K562 (cell line): ENCODE results near the gene SORBS2. TPM values are rescaled to one million over a fixed set of nuclear protein-coding genes. Genes with fewer than 3 reads are reported as not detected.

Experiments
- ATAC-seq: fragments of 200-7000 bp; cut with Tn5 transposase; 3 replicates; pipeline ENCODE4 v1.9.1; 2020; ENCODE audit warnings: moderate library complexity
- BruUV-seq: library from RNA; stranded (reverse); fragments of 400-500 nt; replicated peaks from 2 replicates; lab custom pipeline; 2021; lab: Mats Ljungman, UMichigan
- CTCF ChIA-PET: fragments of 300-600 bp; formaldehyde crosslinking; extraction: SDS; loops from one replicate; lab custom pipeline; 2021; ENCODE audit warnings: low intra/inter-chr PET ratio; lab: Yijun Ruan, JAX
- POLR2A ChIA-PET: fragments of 300-600, 350-650 bp; sonication (Branson Sonifier 250); formaldehyde crosslinking; extraction: SDS; loops from one replicate; lab custom pipeline; 2021; ENCODE audit warnings: antibody characterized with exemption, inconsistent platforms; lab: Yijun Ruan, JAX
- DNase-seq, 4 experiments: peaks; one replicate each; pipeline versions ENCODE4 v3.0.0 to v3.0.0-alpha.2; 2011 to 2018; ENCODE audit warnings: low spot score in 3 of 4, mixed read lengths in 3 of 4; ENCODE audit errors: extremely low read depth in 1 of 4
- FAIRE-seq: peaks from 2 replicates; lab custom pipeline; 2011; peaks lifted over from hg19 to GRCh38; lab: Jason Lieb, UNC
- H2AFZ ChIP-seq: 2 replicates; pipeline ENCODE4 v1.6.0; 2011; ENCODE audit warnings: low read depth, low read length, control low read depth, inconsistent platforms
- H3K27ac ChIP-seq: fragments of 200-600 bp; 3 replicates; pipeline ENCODE4 v1.8.0; 2011; ENCODE audit warnings: low read depth, mild to moderate bottlenecking, control low read depth, inconsistent platforms, low read length, moderate library complexity, mixed read lengths; ENCODE audit errors: extremely low read depth
- H3K27me3 ChIP-seq, 2 experiments: fragments of 300-600 bp in 1 of 2; 2 replicates in 1 of 2; 3 replicates in 1 of 2; pipeline versions ENCODE4 v1.6.0 to v1.8.0; 2011; ENCODE audit warnings: inconsistent platforms in 2 of 2, low read length in 2 of 2, mild to moderate bottlenecking in 1 of 2, mixed read lengths in 1 of 2, moderate library complexity in 1 of 2; ENCODE audit not compliant: control insufficient read depth in 2 of 2, insufficient read depth in 2 of 2
- H3K36me3 ChIP-seq: fragments of 300-600 bp; 3 replicates; pipeline ENCODE4 v1.8.0; 2011; ENCODE audit warnings: mild to moderate bottlenecking, low read length, inconsistent platforms; ENCODE audit not compliant: control insufficient read depth, insufficient read depth
- H3K4me1 ChIP-seq, 2 experiments: fragments of 200-600 bp in 1 of 2; replicated peaks in 1 of 2; 2 replicates in 1 of 2; 3 replicates in 1 of 2; pipeline versions ENCODE4 v1.5.1 to v1.8.0; 2011; ENCODE audit warnings: inconsistent platforms in 2 of 2, low read length in 2 of 2, mild to moderate bottlenecking in 1 of 2, mixed read lengths in 1 of 2, moderate library complexity in 1 of 2; ENCODE audit not compliant: control insufficient read depth in 2 of 2, insufficient read depth in 2 of 2
- H3K4me2 ChIP-seq: 2 replicates; pipeline ENCODE4 v1.6.1; 2011; ENCODE audit warnings: low read length, control low read depth, inconsistent platforms, mixed read lengths; ENCODE audit not compliant: insufficient read depth
- H3K4me3 ChIP-seq: fragments of 200-600 bp; sonication (generic), shearing (Covaris generic); 2 replicates; pipeline ENCODE4 v1.5.1; 2016; ENCODE audit warnings: control low read depth, inconsistent platforms
- H3K79me2 ChIP-seq: fragments of 200-600 bp; 3 replicates; pipeline ENCODE4 v1.8.0; 2011; ENCODE audit warnings: low read length, inconsistent platforms; ENCODE audit not compliant: control insufficient read depth, insufficient read depth
- H3K9ac ChIP-seq, 2 experiments: 2 replicates each; pipeline versions ENCODE4 v1.6.0 to v1.6.1; 2011; ENCODE audit warnings: low read depth in 2 of 2, low read length in 2 of 2, control low read depth in 1 of 2, inconsistent platforms in 1 of 2, mild to moderate bottlenecking in 1 of 2, mixed read lengths in 1 of 2; ENCODE audit not compliant: insufficient read depth in 1 of 2
- H3K9me1 ChIP-seq: one replicate; pipeline ENCODE4 v1.6.0; 2011; ENCODE audit warnings: inconsistent platforms, mild to moderate bottlenecking, low read length, moderate library complexity; ENCODE audit not compliant: control insufficient read depth, insufficient read depth
- H3K9me3 ChIP-seq: replicated peaks from 2 replicates; pipeline ENCODE4 v1.5.1; 2011; ENCODE audit warnings: low read depth, low read length, inconsistent platforms; ENCODE audit not compliant: control insufficient read depth, insufficient read depth
- H4K20me1 ChIP-seq: replicated peaks from 2 replicates; pipeline ENCODE4 v1.6.1; 2011; ENCODE audit warnings: low read length, inconsistent platforms, mixed read lengths; ENCODE audit not compliant: control insufficient read depth, insufficient read depth
- BACH1 ChIP-seq: fragments of 200-800 bp; sonication (Bioruptor generic); IDR thresholded peaks from 2 replicates; pipeline ENCODE4 v1.6.1; 2016; ENCODE audit warnings: missing genetic modification characterization, missing compliant biosample characterization
- HNRNPLL ChIP-seq: fragments of 200-400 bp; formaldehyde crosslinking; IDR thresholded peaks from 2 replicates; pipeline ENCODE4 v1.6.1; 2017; ENCODE audit warnings: low read length, low read depth, mild to moderate bottlenecking; ENCODE audit not compliant: poor library complexity, severe bottlenecking
- LARP7 ChIP-seq: fragments of 450-650 bp; IDR thresholded peaks from 2 replicates; pipeline ENCODE4 v1.6.1; 2016
- TAF15 ChIP-seq: fragments of 200-400 bp; formaldehyde crosslinking; IDR thresholded peaks from 2 replicates; pipeline ENCODE4 v1.6.1; 2017; ENCODE audit warnings: mild to moderate bottlenecking, low read depth, low read length, moderate library complexity
- ZNF174 ChIP-seq: fragments of 250-450 bp; sonication (Bioruptor Pico); IDR thresholded peaks from 2 replicates; pipeline ENCODE4 v1.4.0; 2020; ENCODE audit warnings: mild to moderate bottlenecking
- ZNF311 ChIP-seq: fragments of 250-450 bp; sonication (Bioruptor Pico); IDR thresholded peaks from 2 replicates; pipeline ENCODE4 v1.4.0; 2020; ENCODE audit warnings: mild to moderate bottlenecking, moderate library complexity
- ZNF77 ChIP-seq: fragments of 250-450 bp; sonication (Bioruptor Pico); IDR thresholded peaks from 2 replicates; pipeline ENCODE4 v1.5.0; 2020
- WGBS: fragments of 100-300 bp; shearing (Covaris generic); methylation state at CpG from one replicate; pipeline ENCODE4 v1.1.6; 2016; ENCODE audit warnings: low coverage, mixed read lengths; ENCODE audit not compliant: insufficient coverage; ENCODE audit errors: missing lambda C conversion rate; 5-methylcytosine and 5-hydroxymethylcytosine counted together
- in situ Hi-C: fragments of 300-500 bp; cut with MboI; formaldehyde crosslinking; loops from 4 replicates; pipeline ENCODE4 v1.15.0; 2018; ENCODE audit warnings: inconsistent platforms, mixed read lengths
- intact Hi-C: fragments of 100-400 bp; cut with micrococcal nuclease; formaldehyde crosslinking; loops from 2 replicates; pipeline ENCODE4 v1.14.2; 2022
- polyA plus RNA-seq, 8 experiments: library from polyadenylated mRNA; depleted of rRNA in 4 of 8; stranded (reverse) in 5 of 8; unstranded in 3 of 8; fragments of >200 nt; fragmentation: Nextera tagmentation in 2 of 8; fragmentation: Illumina TruSeq in 1 of 8; extraction: Ambion mirVana in 2 of 8; extraction: Trizol in 1 of 8; gene quantifications; 2 replicates each; pipeline versions ENCODE4 v1.2.1 to v1.2.3, GENCODE V29; 2011 to 2014; ENCODE audit warnings: inconsistent platforms in 1 of 8, missing spikeins in 1 of 8
- total RNA-seq, 7 experiments: library from RNA; depleted of rRNA in 6 of 7; stranded (reverse); fragments of >200 nt in 6 of 7; fragmentation: Illumina TruSeq in 2 of 7; extraction: Trizol in 2 of 7; gene quantifications; 2 replicates each; pipeline versions ENCODE4 v1.2.1 to v1.2.3, GENCODE V29; 2011 to 2021; ENCODE audit warnings: low replicate concordance in 1 of 7
- TF ChIP-seq, protein P1 (sequence below): fragments of 250-450 bp; sonication (Bioruptor Pico); IDR thresholded peaks from 2 replicates; pipeline ENCODE4 v1.5.0; 2020; ENCODE audit warnings: mild to moderate bottlenecking, borderline replicate concordance
- TF ChIP-seq, protein P2 (sequence below): sonication (generic); IDR thresholded peaks from 2 replicates; pipeline ENCODE4 v1.6.1; 2016

SORBS2 gene
- total and polyA plus RNA-seq, 9 of the 15 experiments (the other 6 are each of a cell fraction or from before 2014, with no cell fraction given), result 0.29 TPM; not detected in 8

DNA sequence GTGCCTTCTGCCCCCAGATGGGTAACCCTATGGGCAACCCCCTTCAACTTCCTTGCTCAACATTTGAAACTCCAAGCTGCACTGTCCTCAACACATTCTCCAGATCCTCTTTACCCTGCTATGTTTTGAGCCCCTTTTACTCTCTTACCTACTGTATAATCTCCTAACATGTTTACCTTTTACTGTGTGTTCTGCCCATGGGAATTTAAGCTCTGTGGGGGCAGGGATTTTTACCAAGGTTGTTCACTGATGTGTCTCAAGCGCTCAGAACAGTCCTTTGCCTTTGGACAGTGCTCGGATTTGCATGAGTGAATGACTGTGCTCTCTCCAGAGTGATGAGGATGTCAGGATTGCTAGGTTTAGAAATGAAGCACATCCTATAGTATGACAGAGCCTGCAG, 53.2 kb downstream of the SORBS2 start:
- Histone ChIP-seq H3K27ac (no peak overlapping the region), H3K9me3 (no peaks in the 10 kb centered on the region), H3K4me3 (no peak overlapping the region), H3K36me3 (no peaks in the 10 kb centered on the region), H3K9ac (no peak overlapping the region), H3K27me3 (no peaks in the 10 kb centered on the region; a peak in 1 of 5 replicates), H3K4me1 (no peaks in the 10 kb centered on the region), H4K20me1 (no peaks in the 10 kb centered on the region), H3K9me1 (no peaks in the 10 kb centered on the region), H2AFZ (no peak overlapping the region), H3K79me2 (no peaks in the 10 kb centered on the region), H3K4me2 (no peak overlapping the region)
- 0% methylated on average over 2 of the region's 2 CpGs for WGBS
- in situ Hi-C loops, result no loop called here
- DNase-seq, result no peak
- TF ChIP-seq ZNF311, result no peak
- TF ChIP-seq, protein P1, sequence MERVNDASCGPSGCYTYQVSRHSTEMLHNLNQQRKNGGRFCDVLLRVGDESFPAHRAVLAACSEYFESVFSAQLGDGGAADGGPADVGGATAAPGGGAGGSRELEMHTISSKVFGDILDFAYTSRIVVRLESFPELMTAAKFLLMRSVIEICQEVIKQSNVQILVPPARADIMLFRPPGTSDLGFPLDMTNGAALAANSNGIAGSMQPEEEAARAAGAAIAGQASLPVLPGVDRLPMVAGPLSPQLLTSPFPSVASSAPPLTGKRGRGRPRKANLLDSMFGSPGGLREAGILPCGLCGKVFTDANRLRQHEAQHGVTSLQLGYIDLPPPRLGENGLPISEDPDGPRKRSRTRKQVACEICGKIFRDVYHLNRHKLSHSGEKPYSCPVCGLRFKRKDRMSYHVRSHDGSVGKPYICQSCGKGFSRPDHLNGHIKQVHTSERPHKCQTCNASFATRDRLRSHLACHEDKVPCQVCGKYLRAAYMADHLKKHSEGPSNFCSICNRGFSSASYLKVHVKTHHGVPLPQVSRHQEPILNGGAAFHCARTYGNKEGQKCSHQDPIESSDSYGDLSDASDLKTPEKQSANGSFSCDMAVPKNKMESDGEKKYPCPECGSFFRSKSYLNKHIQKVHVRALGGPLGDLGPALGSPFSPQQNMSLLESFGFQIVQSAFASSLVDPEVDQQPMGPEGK, result no peak
- no peak for TF ChIP-seq HNRNPLL
- no peak for TF ChIP-seq ZNF174
- TF ChIP-seq, protein P2, sequence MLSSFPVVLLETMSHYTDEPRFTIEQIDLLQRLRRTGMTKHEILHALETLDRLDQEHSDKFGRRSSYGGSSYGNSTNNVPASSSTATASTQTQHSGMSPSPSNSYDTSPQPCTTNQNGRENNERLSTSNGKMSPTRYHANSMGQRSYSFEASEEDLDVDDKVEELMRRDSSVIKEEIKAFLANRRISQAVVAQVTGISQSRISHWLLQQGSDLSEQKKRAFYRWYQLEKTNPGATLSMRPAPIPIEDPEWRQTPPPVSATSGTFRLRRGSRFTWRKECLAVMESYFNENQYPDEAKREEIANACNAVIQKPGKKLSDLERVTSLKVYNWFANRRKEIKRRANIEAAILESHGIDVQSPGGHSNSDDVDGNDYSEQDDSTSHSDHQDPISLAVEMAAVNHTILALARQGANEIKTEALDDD, result no peak
- no peak for TF ChIP-seq TAF15
- no peak for TF ChIP-seq LARP7
- TF ChIP-seq ZNF77 (CRISPR knock-in tag), result no peak
- TF ChIP-seq BACH1 (tag), result no peak
- no TSS peak for BruUV-seq
- FAIRE-seq, result no peak
- ChIA-PET POLR2A (no interaction called here), CTCF (no interaction called here)
- ATAC-seq, result no peak
- intact Hi-C loops, result no loop called here
